ENCODE measurements around the gene ATAD3B.
"Not testable (repeated sequence)": the region's sequence is repeated elsewhere in the genome, so short reads cannot be mapped to it uniquely, and the experiment has no call there.

- not testable (repeated sequence) for TF ChIP-seq MXD4 (CRISPR knock-in tag; IDR thresholded peaks at IDR 0.05); ZBTB40 (IDR thresholded peaks at IDR 0.05); ZBTB40 (CRISPR knock-in tag; IDR thresholded peaks at IDR 0.05); HOXA9 (CRISPR knock-in tag; IDR thresholded peaks at IDR 0.05; ENCODE audit: borderline replicate concordance); ZNF18 (CRISPR knock-in tag; IDR thresholded peaks at IDR 0.05; ENCODE audit: insufficient replicate concordance); SP1 (IDR thresholded peaks at IDR 0.05); SP1 (CRISPR knock-in tag; IDR thresholded peaks at IDR 0.05); NR2F2 (IDR thresholded peaks at IDR 0.05; ENCODE audit: borderline replicate concordance, low read depth); REST (IDR thresholded peaks at IDR 0.05; ENCODE audit: borderline replicate concordance in 1 of 2, low read depth in 1 of 2, low read length in 2 of 2); TAF1 (CRISPR knock-in tag; IDR thresholded peaks at IDR 0.05); HNRNPL (IDR thresholded peaks at IDR 0.05; ENCODE audit: low read depth, low read length)
These were observed 12.4 kb upstream of the ATAD3B start for GRCh38 chr1:1459156-1459555.
